Measurements from ENCODE around the gene SMIM14. TPM values are rescaled to one million over a fixed set of nuclear protein-coding genes. Genes with fewer than 3 reads are reported as not detected.

Gene SMIM14
- total and polyA plus RNA-seq, 9 of the 15 experiments (the other 6 are each of a cell fraction or from before 2014, with no cell fraction given) = 0.98 to 3.7 (median 2.2) TPM

GRCh38 chr4:39668887-39669286 lies 30.2 kb upstream of the SMIM14 start (continued):
- TF ChIP-seq TFAP4 (CRISPR knock-in tag; IDR thresholded peaks at IDR 0.05; ENCODE audit: borderline replicate concordance) (no peak), CREB1 (IDR thresholded peaks at IDR 0.05) (no peak), CREB1 (CRISPR knock-in tag; IDR thresholded peaks at IDR 0.05) (no peak), C11orf30 (IDR thresholded peaks at IDR 0.05; ENCODE audit: low read depth) (peak; percentile 54; the same call in 1 of the 2 replicates), BCLAF1 (IDR thresholded peaks at IDR 0.05; ENCODE audit: borderline replicate concordance in 1 of 2, control insufficient read depth in 1 of 2, low read depth in 2 of 2, low read length in 1 of 2) (no peak), ZNF707 (CRISPR knock-in tag; conservative IDR thresholded peaks at IDR 0.05) (no peak), SP2 (IDR thresholded peaks at IDR 0.05; ENCODE audit: extremely low read depth, low read depth, low read length, poor library complexity, severe bottlenecking) (no peak), MAFG (tag; conservative IDR thresholded peaks at IDR 0.05) (peak; percentile 61), MCM7 (IDR thresholded peaks at IDR 0.05) (no peak), NFE2 (IDR thresholded peaks at IDR 0.05; ENCODE audit: low read depth) (peak; percentile 52; the same call in 1 of the 2 replicates), ZNF431 (CRISPR knock-in tag; IDR thresholded peaks at IDR 0.05) (no peak), PHF20 (IDR thresholded peaks at IDR 0.05; ENCODE audit: partially characterized antibody) (no peak)
- TF ChIP-seq, protein P1, sequence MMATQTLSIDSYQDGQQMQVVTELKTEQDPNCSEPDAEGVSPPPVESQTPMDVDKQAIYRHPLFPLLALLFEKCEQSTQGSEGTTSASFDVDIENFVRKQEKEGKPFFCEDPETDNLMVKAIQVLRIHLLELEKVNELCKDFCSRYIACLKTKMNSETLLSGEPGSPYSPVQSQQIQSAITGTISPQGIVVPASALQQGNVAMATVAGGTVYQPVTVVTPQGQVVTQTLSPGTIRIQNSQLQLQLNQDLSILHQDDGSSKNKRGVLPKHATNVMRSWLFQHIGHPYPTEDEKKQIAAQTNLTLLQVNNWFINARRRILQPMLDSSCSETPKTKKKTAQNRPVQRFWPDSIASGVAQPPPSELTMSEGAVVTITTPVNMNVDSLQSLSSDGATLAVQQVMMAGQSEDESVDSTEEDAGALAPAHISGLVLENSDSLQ (IDR thresholded peaks at IDR 0.05) = peak; percentile 49; the same call in 1 of the 2 replicates
- TF ChIP-seq, protein P2, sequence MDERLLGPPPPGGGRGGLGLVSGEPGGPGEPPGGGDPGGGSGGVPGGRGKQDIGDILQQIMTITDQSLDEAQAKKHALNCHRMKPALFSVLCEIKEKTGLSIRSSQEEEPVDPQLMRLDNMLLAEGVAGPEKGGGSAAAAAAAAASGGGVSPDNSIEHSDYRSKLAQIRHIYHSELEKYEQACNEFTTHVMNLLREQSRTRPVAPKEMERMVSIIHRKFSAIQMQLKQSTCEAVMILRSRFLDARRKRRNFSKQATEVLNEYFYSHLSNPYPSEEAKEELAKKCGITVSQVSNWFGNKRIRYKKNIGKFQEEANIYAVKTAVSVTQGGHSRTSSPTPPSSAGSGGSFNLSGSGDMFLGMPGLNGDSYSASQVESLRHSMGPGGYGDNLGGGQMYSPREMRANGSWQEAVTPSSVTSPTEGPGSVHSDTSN (CRISPR knock-in tag; IDR thresholded peaks at IDR 0.05; ENCODE audit: low read depth) = no peak
- TF ChIP-seq, protein P2 (tag; conservative IDR thresholded peaks at IDR 0.05; ENCODE audit: low read depth) = peak; percentile 75
- TF ChIP-seq, protein P3, sequence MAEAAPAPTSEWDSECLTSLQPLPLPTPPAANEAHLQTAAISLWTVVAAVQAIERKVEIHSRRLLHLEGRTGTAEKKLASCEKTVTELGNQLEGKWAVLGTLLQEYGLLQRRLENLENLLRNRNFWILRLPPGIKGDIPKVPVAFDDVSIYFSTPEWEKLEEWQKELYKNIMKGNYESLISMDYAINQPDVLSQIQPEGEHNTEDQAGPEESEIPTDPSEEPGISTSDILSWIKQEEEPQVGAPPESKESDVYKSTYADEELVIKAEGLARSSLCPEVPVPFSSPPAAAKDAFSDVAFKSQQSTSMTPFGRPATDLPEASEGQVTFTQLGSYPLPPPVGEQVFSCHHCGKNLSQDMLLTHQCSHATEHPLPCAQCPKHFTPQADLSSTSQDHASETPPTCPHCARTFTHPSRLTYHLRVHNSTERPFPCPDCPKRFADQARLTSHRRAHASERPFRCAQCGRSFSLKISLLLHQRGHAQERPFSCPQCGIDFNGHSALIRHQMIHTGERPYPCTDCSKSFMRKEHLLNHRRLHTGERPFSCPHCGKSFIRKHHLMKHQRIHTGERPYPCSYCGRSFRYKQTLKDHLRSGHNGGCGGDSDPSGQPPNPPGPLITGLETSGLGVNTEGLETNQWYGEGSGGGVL (CRISPR knock-in tag; IDR thresholded peaks at IDR 0.05) = no peak
- TF ChIP-seq, protein P4, sequence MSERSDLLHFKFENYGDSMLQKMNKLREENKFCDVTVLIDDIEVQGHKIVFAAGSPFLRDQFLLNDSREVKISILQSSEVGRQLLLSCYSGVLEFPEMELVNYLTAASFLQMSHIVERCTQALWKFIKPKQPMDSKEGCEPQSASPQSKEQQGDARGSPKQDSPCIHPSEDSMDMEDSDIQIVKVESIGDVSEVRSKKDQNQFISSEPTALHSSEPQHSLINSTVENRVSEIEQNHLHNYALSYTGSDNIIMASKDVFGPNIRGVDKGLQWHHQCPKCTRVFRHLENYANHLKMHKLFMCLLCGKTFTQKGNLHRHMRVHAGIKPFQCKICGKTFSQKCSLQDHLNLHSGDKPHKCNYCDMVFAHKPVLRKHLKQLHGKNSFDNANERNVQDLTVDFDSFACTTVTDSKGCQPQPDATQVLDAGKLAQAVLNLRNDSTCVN (CRISPR knock-in tag; IDR thresholded peaks at IDR 0.05) = no peak

Measured in K562 (cell line).